Activated gamma-delta T cell treated with Interleukin-2 at 50 U/mL for 16 hours (primary cell): Measurements from ENCODE around the gene NUBPL.

Experiments used
- DNase-seq: peaks from one replicate; pipeline ENCODE4 v3.0.0-alpha.2; 2020

The NUBPL gene

GRCh38 chr14:31561155-31561846 lies at the start of gene NUBPL:
TSS of gene NUBPL (plus strand) at chr14:31561404. CDS start at chr14:31561440, 36 bp downstream.
- peak; percentile 96 for DNase-seq

- DNase-seq, result no peak
These were observed 34.1 kb upstream of the NUBPL start for GRCh38 chr14:31527087-31527486.

GRCh38 chr14:31527546-31527945 lies 33.7 kb upstream of the NUBPL start:
- DNase-seq, result no peak

- DNase-seq, result no peak
These were observed 32.2 kb upstream of the NUBPL start for GRCh38 chr14:31529053-31529452.

- DNase-seq, result no peak
These were observed 31.1 kb upstream of the NUBPL start for GRCh38 chr14:31530136-31530535.

GRCh38 chr14:31536201-31536960 lies 24.8 kb upstream of the NUBPL start:
- no peak for DNase-seq

GRCh38 chr14:31541702-31542101 lies 19.5 kb upstream of the NUBPL start:
- DNase-seq, result no peak

GRCh38 chr14:31543969-31544799 lies 17.0 kb upstream of the NUBPL start:
- DNase-seq, result no peak

GRCh38 chr14:31544816-31545215 lies 16.4 kb upstream of the NUBPL start:
- DNase-seq, result no peak

GRCh38 chr14:31545328-31545727 lies 15.9 kb upstream of the NUBPL start:
- DNase-seq, result no peak

- DNase-seq, result no peak
These were observed 11.4 kb upstream of the NUBPL start for GRCh38 chr14:31549817-31550216.

GRCh38 chr14:31550589-31550988 lies 10.6 kb upstream of the NUBPL start:
- DNase-seq, result no peak

- DNase-seq, result no peak
These were observed 5.0 kb upstream of the NUBPL start for GRCh38 chr14:31556191-31556590.

- DNase-seq, result no peak
These were observed 1.3 kb upstream of the NUBPL start for GRCh38 chr14:31559939-31560338.

- DNase-seq, result no peak
These were observed 447 bp upstream of the NUBPL start for GRCh38 chr14:31560759-31561154.

- DNase-seq, result no peak
These were observed 3.0 kb downstream of the NUBPL start for GRCh38 chr14:31564194-31564593.

- no peak for DNase-seq
These were observed 5.3 kb downstream of the NUBPL start for GRCh38 chr14:31566456-31566855.

GRCh38 chr14:31567655-31568054 lies 6.5 kb downstream of the NUBPL start:
- no peak for DNase-seq

- no peak for DNase-seq
These were observed 7.0 kb downstream of the NUBPL start for GRCh38 chr14:31568161-31568560.

- no peak for DNase-seq
These were observed 7.5 kb downstream of the NUBPL start for GRCh38 chr14:31568671-31569070.

- no peak for DNase-seq
These were observed 11.8 kb downstream of the NUBPL start for GRCh38 chr14:31572955-31573354.

- no peak for DNase-seq
These were observed 15.7 kb downstream of the NUBPL start for GRCh38 chr14:31576949-31577348.

- no peak for DNase-seq
These were observed 17.1 kb downstream of the NUBPL start for GRCh38 chr14:31578266-31578665.
